HG03521 (cell line): Measurements from ENCODE around the gene HSD17B7.
A peak's percentile ranks its signal among the peaks of the same experiment; 100 is the strongest.

ENCODE experiments used
- ATAC-seq: cut with Tn5 transposase; IDR thresholded peaks from one replicate; pipeline ENCODE4 v1.9.1; 2021; ENCODE audit warnings: mild to moderate bottlenecking, moderate library complexity; ENCODE audit not compliant: unreplicated experiment

Gene HSD17B7

GRCh38 chr1:162854245-162854882, 63.9 kb downstream of the HSD17B7 start:
- peak; percentile 61 for ATAC-seq

- no peak for ATAC-seq
Observed at GRCh38 chr1:162855461-162856150, 65.1 kb downstream of the HSD17B7 start.

GRCh38 chr1:162856260-162856659, 65.8 kb downstream of the HSD17B7 start:
- no peak for ATAC-seq

- no peak for ATAC-seq
Observed at GRCh38 chr1:162857850-162858249, 67.3 kb downstream of the HSD17B7 start.

- ATAC-seq = no peak
Observed at GRCh38 chr1:162859191-162859590, 68.7 kb downstream of the HSD17B7 start.

GRCh38 chr1:162861101-162861500, 70.6 kb downstream of the HSD17B7 start, which contains the start of gene CCDC190:
Gene CCDC190, minus strand, starts transcription at chr1:162861175. Its CDS starts 1,529 bp downstream, at chr1:162859646.
- ATAC-seq = no peak

- ATAC-seq = no peak
Observed at GRCh38 chr1:162861625-162862024, 71.1 kb downstream of the HSD17B7 start.
